NCI-H226 (cell line): Measurements from ENCODE around the gene SQSTM1.

ENCODE experiments used
- DNase-seq: peaks from one replicate; pipeline ENCODE4 v3.0.0-alpha.2; 2015

Gene SQSTM1

GRCh38 chr5:179795049-179795862 is 25.4 kb upstream of the SQSTM1 start:
- no peak for DNase-seq

- DNase-seq, result peak; percentile 86
Measured at GRCh38 chr5:179795863-179796833, 24.6 kb upstream of the SQSTM1 start.

- no peak for DNase-seq
Measured at GRCh38 chr5:179796877-179797608, 23.7 kb upstream of the SQSTM1 start.

- DNase-seq, result no peak
Measured at GRCh38 chr5:179797741-179798140, 23.0 kb upstream of the SQSTM1 start.

- no peak for DNase-seq
Measured at GRCh38 chr5:179798144-179798770, 22.4 kb upstream of the SQSTM1 start.

- no peak for DNase-seq
Measured at GRCh38 chr5:179798771-179799643, 21.7 kb upstream of the SQSTM1 start.

GRCh38 chr5:179799644-179799973 is 21.1 kb upstream of the SQSTM1 start:
- DNase-seq, result no peak

- no peak for DNase-seq
Measured at GRCh38 chr5:179800071-179800695, 20.5 kb upstream of the SQSTM1 start.

- no peak for DNase-seq
Measured at GRCh38 chr5:179800696-179801201, 20.0 kb upstream of the SQSTM1 start.

- DNase-seq, result no peak
Measured at GRCh38 chr5:179801304-179802206, 19.1 kb upstream of the SQSTM1 start.

GRCh38 chr5:179802207-179802883 is 18.4 kb upstream of the SQSTM1 start:
- DNase-seq, result no peak

GRCh38 chr5:179802950-179803562 is 17.6 kb upstream of the SQSTM1 start:
- no peak for DNase-seq

- peak; percentile 44 for DNase-seq
Measured at GRCh38 chr5:179803651-179804554, 16.8 kb upstream of the SQSTM1 start.

GRCh38 chr5:179804555-179804947 is 16.2 kb upstream of the SQSTM1 start:
- DNase-seq, result no peak

GRCh38 chr5:179805070-179805528 is 15.6 kb upstream of the SQSTM1 start:
- DNase-seq, result no peak

GRCh38 chr5:179805529-179806249 is 15.0 kb upstream of the SQSTM1 start:
- DNase-seq, result peak; percentile 42
